H1 (cell line): ENCODE results near the gene TK2. TPM values are rescaled to one million over a fixed set of nuclear protein-coding genes. Genes with fewer than 3 reads are reported as not detected.

Experiments used
- CTCF ChIA-PET: fragments of 300-600 bp; sonication (Branson Sonifier 250); formaldehyde crosslinking; loops from one replicate; lab custom pipeline; 2021; ENCODE audit not compliant: partially characterized antibody; lab: Charles Lee
- POLR2A ChIA-PET: fragments of 300-600 bp; sonication (Branson Sonifier 250); formaldehyde crosslinking; loops from one replicate; lab custom pipeline; 2021; ENCODE audit warnings: inconsistent platforms; ENCODE audit not compliant: partially characterized antibody; lab: Charles Lee
- DNase-seq, 2 experiments: peaks; one replicate each; pipeline versions ENCODE4 v3.0.0 to v3.0.0-alpha.2; 2010 to 2022; ENCODE audit warnings: low spot score in 2 of 2, low read depth in 1 of 2, mixed read lengths in 1 of 2
- FAIRE-seq: peaks from 2 replicates; lab custom pipeline; 2011; peaks lifted over from hg19 to GRCh38; lab: Jason Lieb, UNC
- H2AFZ ChIP-seq: 2 replicates; pipeline ENCODE4 v1.8.1; 2012; ENCODE audit warnings: low read length, inconsistent platforms
- H2AK5ac ChIP-seq: 2 replicates; pipeline ENCODE4 v1.6.1; 2013; ENCODE audit warnings: low read depth, low read length
- H2BK120ac ChIP-seq: replicated peaks from 2 replicates; pipeline ENCODE3; 2013; ENCODE audit warnings: low read depth, low read length, inconsistent platforms
- H2BK12ac ChIP-seq: 2 replicates; pipeline ENCODE4 v1.6.1; 2013; ENCODE audit warnings: low read depth, low read length
- H2BK15ac ChIP-seq: 2 replicates; pipeline ENCODE4 v1.6.1; 2013; ENCODE audit warnings: low read length
- H2BK20ac ChIP-seq: 2 replicates; pipeline ENCODE4 v1.6.1; 2013; ENCODE audit warnings: low read length
- H2BK5ac ChIP-seq: 2 replicates; pipeline ENCODE4 v1.6.1; 2013; ENCODE audit warnings: low read depth, low read length
- H3K14ac ChIP-seq: 2 replicates; pipeline ENCODE4 v1.6.1; 2013; ENCODE audit warnings: inconsistent platforms; ENCODE audit not compliant: insufficient read length
- H3K18ac ChIP-seq: 2 replicates; pipeline ENCODE4 v1.6.1; 2013; ENCODE audit warnings: low read length; ENCODE audit errors: extremely low read depth
- H3K23ac ChIP-seq: 2 replicates; pipeline ENCODE4 v1.6.1; 2013; ENCODE audit warnings: inconsistent platforms; ENCODE audit not compliant: insufficient read length
- H3K23me2 ChIP-seq: 2 replicates; pipeline ENCODE4 v1.6.1; 2013; ENCODE audit warnings: low read depth, low read length
- H3K27ac ChIP-seq: 2 replicates; pipeline ENCODE4 v1.6.1; 2011; ENCODE audit warnings: low read depth, low read length, inconsistent platforms
- H3K27me3 ChIP-seq, 4 experiments: replicated peaks in 1 of 4; 1 replicate in 1 of 4; 2 replicates in 3 of 4; pipeline versions ENCODE4 v1.6.1 to v1.8.1; 2011 to 2013; ENCODE audit warnings: low read length in 3 of 4, mild to moderate bottlenecking in 3 of 4, inconsistent platforms in 2 of 4, mixed read lengths in 2 of 4, moderate library complexity in 1 of 4; ENCODE audit not compliant: control insufficient read depth in 3 of 4, insufficient read depth in 3 of 4; ENCODE audit errors: extremely low read depth in 1 of 4
- H3K36me3 ChIP-seq, 4 experiments: 2 replicates each; pipeline versions ENCODE4 v1.6.1 to v1.8.1; 2011 to 2013; ENCODE audit warnings: mild to moderate bottlenecking in 4 of 4, low read length in 3 of 4, moderate library complexity in 2 of 4, control low read depth in 1 of 4, inconsistent platforms in 1 of 4; ENCODE audit not compliant: insufficient read depth in 4 of 4, control insufficient read depth in 2 of 4
- H3K4ac ChIP-seq: replicated peaks from 2 replicates; pipeline ENCODE3; 2013; ENCODE audit warnings: low read length, low read depth, mixed read lengths, inconsistent platforms; ENCODE audit not compliant: insufficient read length
- H3K4me1 ChIP-seq, 4 experiments: replicated peaks in 1 of 4; 1 replicate in 1 of 4; 2 replicates in 3 of 4; pipeline versions ENCODE4 v1.6.1 to v1.8.1; 2011 to 2013; ENCODE audit warnings: low read length in 3 of 4, inconsistent platforms in 2 of 4, mixed read lengths in 1 of 4; ENCODE audit not compliant: insufficient read depth in 4 of 4, control insufficient read depth in 3 of 4
- H3K4me2 ChIP-seq, 2 experiments: 2 replicates each; pipeline versions ENCODE4 v1.6.1 to v1.8.1; 2011 to 2013; ENCODE audit warnings: low read depth in 2 of 2, low read length in 2 of 2, control low read depth in 1 of 2, inconsistent platforms in 1 of 2, mild to moderate bottlenecking in 1 of 2; ENCODE audit not compliant: insufficient read depth in 1 of 2
- H3K4me3 ChIP-seq, 4 experiments: fragments of 200-600, 300-600 bp in 1 of 4; sonication (generic), shearing (Covaris generic), sonication (Bioruptor Twin) in 1 of 4; 2 replicates each; pipeline versions ENCODE4 v1.5.1 to v1.8.1; 2011 to 2016; ENCODE audit warnings: low read length in 4 of 4, low read depth in 3 of 4, control low read depth in 2 of 4, inconsistent platforms in 2 of 4, mild to moderate bottlenecking in 2 of 4, mixed read lengths in 1 of 4, moderate library complexity in 1 of 4; ENCODE audit not compliant: insufficient read depth in 2 of 4; ENCODE audit errors: extremely low read depth in 1 of 4
- H3K56ac ChIP-seq: replicated peaks from 2 replicates; pipeline ENCODE3; 2013; ENCODE audit warnings: low read depth, mild to moderate bottlenecking, mixed read lengths, low read length, inconsistent platforms; ENCODE audit not compliant: insufficient read length
- H3K79me1 ChIP-seq: 2 replicates; pipeline ENCODE4 v1.6.1; 2013; ENCODE audit warnings: low read depth, low read length, control low read depth
- H3K79me2 ChIP-seq, 2 experiments: 2 replicates each; pipeline versions ENCODE4 v1.6.1 to v1.8.1; 2012 to 2013; ENCODE audit warnings: low read length in 2 of 2, mild to moderate bottlenecking in 2 of 2, inconsistent platforms in 1 of 2; ENCODE audit not compliant: insufficient read depth in 2 of 2, control insufficient read depth in 1 of 2
- H3K9ac ChIP-seq, 4 experiments: replicated peaks in 1 of 4; 1 replicate in 1 of 4; 2 replicates in 3 of 4; pipeline versions ENCODE4 v1.6.1 to v1.8.1; 2011 to 2013; ENCODE audit warnings: low read depth in 3 of 4, low read length in 3 of 4, control low read depth in 2 of 4, mild to moderate bottlenecking in 2 of 4, moderate library complexity in 2 of 4, inconsistent platforms in 1 of 4; ENCODE audit errors: extremely low read depth in 1 of 4
- H3K9me3 ChIP-seq, 2 experiments: 2 replicates each; pipeline versions ENCODE4 v1.6.1 to v1.8.1; 2012 to 2013; ENCODE audit warnings: mild to moderate bottlenecking in 2 of 2, moderate library complexity in 2 of 2, control low read depth in 1 of 2, inconsistent platforms in 1 of 2, low read depth in 1 of 2, low read length in 1 of 2, mixed read lengths in 1 of 2; ENCODE audit not compliant: insufficient read depth in 2 of 2
- H4K20me1 ChIP-seq, 2 experiments: replicated peaks in 1 of 2; 2 replicates each; pipeline versions ENCODE3 to v1.8.1; 2011 to 2013; ENCODE audit warnings: inconsistent platforms in 2 of 2, low read length in 2 of 2, mild to moderate bottlenecking in 1 of 2; ENCODE audit not compliant: insufficient read depth in 2 of 2, control insufficient read depth in 1 of 2
- H4K5ac ChIP-seq: 2 replicates; pipeline ENCODE4 v1.6.1; 2013; ENCODE audit warnings: low read length, low read depth, mixed read lengths, inconsistent platforms; ENCODE audit not compliant: insufficient read length
- H4K8ac ChIP-seq: 2 replicates; pipeline ENCODE4 v1.8.0; 2013; ENCODE audit warnings: mild to moderate bottlenecking, moderate library complexity, low read length, inconsistent platforms; ENCODE audit not compliant: insufficient read depth; ENCODE audit errors: extremely low read depth
- H4K91ac ChIP-seq: replicated peaks from 2 replicates; pipeline ENCODE3; 2013; ENCODE audit warnings: low read length, mixed read lengths, inconsistent platforms; ENCODE audit not compliant: insufficient read length
- CBX8 ChIP-seq: fragments of 300-800, 300-1000 bp; sonication (generic); IDR thresholded peaks from 2 replicates; pipeline ENCODE4 v1.7.1; 2016; ENCODE audit warnings: low read depth, low read length, borderline replicate concordance
- CTBP2 ChIP-seq: IDR thresholded peaks from 2 replicates; pipeline ENCODE4 v1.7.0; 2011; ENCODE audit warnings: borderline replicate concordance, mild to moderate bottlenecking, moderate library complexity, mixed read lengths, low read length; ENCODE audit not compliant: insufficient read depth, insufficient read length
- E2F6 ChIP-seq: IDR thresholded peaks from 2 replicates; pipeline ENCODE4 v1.6.1; 2012; ENCODE audit warnings: inconsistent platforms
- GABPA ChIP-seq: IDR thresholded peaks from 2 replicates; pipeline ENCODE4 v1.6.1; 2011; ENCODE audit warnings: mild to moderate bottlenecking, low read length, moderate library complexity, borderline replicate concordance; ENCODE audit not compliant: insufficient read depth
- POU5F1 ChIP-seq: IDR thresholded peaks from 2 replicates; pipeline ENCODE4 v1.6.1; 2011; ENCODE audit warnings: low read depth, mild to moderate bottlenecking, low read length, moderate library complexity
- SP2 ChIP-seq: IDR thresholded peaks from 2 replicates; pipeline ENCODE4 v1.6.1; 2012; ENCODE audit warnings: mild to moderate bottlenecking, low read length, inconsistent platforms
- TBP ChIP-seq: IDR thresholded peaks from 2 replicates; pipeline ENCODE4 v1.6.1; 2011; ENCODE audit warnings: low read depth, low read length, improper control_type of control experiment
- WGBS, 2 experiments: shearing (Covaris generic) in 1 of 2; methylation state at CpG; one replicate each; pipeline versions ENCODE4 v1.1.6 to v1.1.7; 2013 to 2015; ENCODE audit warnings: low lambda C conversion rate in 2 of 2, mixed read lengths in 2 of 2, inconsistent platforms in 1 of 2, low coverage in 1 of 2, missing lambda C conversion rate in 1 of 2; ENCODE audit not compliant: insufficient replicate concordance in 2 of 2, insufficient coverage in 1 of 2, insufficient read length in 1 of 2; ENCODE audit errors: extremely low coverage in 1 of 2, missing lambda C conversion rate in 1 of 2; 5-methylcytosine and 5-hydroxymethylcytosine counted together
- polyA plus RNA-seq, 7 experiments: library from polyadenylated mRNA; depleted of rRNA in 3 of 7; stranded (reverse) in 5 of 7; unstranded in 2 of 7; fragments of >200 nt in 5 of 7; fragments of 200-250 nt in 2 of 7; gene quantifications; 1 replicate in 5 of 7; 2 replicates in 1 of 7; 4 replicates in 1 of 7; pipeline versions ENCODE4 v1.2.1 to v1.2.3, GENCODE V29; 2011 to 2013; ENCODE audit warnings: missing spikeins in 2 of 7, mixed read lengths in 2 of 7
- total RNA-seq: library from RNA; stranded (reverse); fragmentation: NEBNext Ultra II Directional; extraction: Animal tissue kit (Norgen Biotek cat#: 25700); gene quantifications from 2 replicates; pipeline ENCODE4 v1.2.1, GENCODE V29; 2021

The TK2 gene
- total and polyA plus RNA-seq, 2 of the 8 experiments (the other 6 are each of a cell fraction or from before 2014, with no cell fraction given), result 2.7 to 3.6 TPM

GRCh38 chr16:66569131-66569530, 19.2 kb upstream of the TK2 start:
- no peak overlapping the region for H2BK12ac ChIP-seq
- no peak overlapping the region for H4K8ac ChIP-seq
- no peaks in the 10 kb centered on the region for H3K9me3 ChIP-seq
- H2BK20ac ChIP-seq, result no peak overlapping the region
- no peak overlapping the region for H4K91ac ChIP-seq
- no peak overlapping the region for H3K56ac ChIP-seq
- no peaks in the 10 kb centered on the region for H3K79me2 ChIP-seq
- H3K18ac ChIP-seq, result no peak overlapping the region
- H3K4me3 ChIP-seq, result no peak overlapping the region
- H2AFZ ChIP-seq, result no peak overlapping the region
- no peaks in the 10 kb centered on the region for H3K4me1 ChIP-seq
- ChIA-PET POLR2A (interaction anchor here (1.4 to 2.3 kb wide), 2 partner anchors 10 to 17 kb away, joined by 3 to 7 read pairs; partner anchors contain the start of gene CMTM2), CTCF (interaction anchor here (1.4 to 6.8 kb wide), 2 partner anchors 21 to 162 kb away, joined by 3 to 30 read pairs; no protein-coding TSS in a partner anchor)
- FAIRE-seq, result no peak
- 92% methylated on average over 1 of the region's 1 CpG; no CpG with 5 or more reads in 1 of the 2 experiments for WGBS, 2 experiments
- no peak overlapping the region for H4K5ac ChIP-seq
- no peak overlapping the region for H3K9ac ChIP-seq
- H2AK5ac ChIP-seq, result no peak overlapping the region
- H3K79me1 ChIP-seq, result no peaks in the 10 kb centered on the region
- no peak overlapping the region for H2BK5ac ChIP-seq
- H3K23ac ChIP-seq, result no peak overlapping the region
- H3K4me2 ChIP-seq, result no peak overlapping the region
- DNase-seq, result no peak
- peaks cover 0 to 2% of the 10 kb centered on the region in 2 experiments for H4K20me1 ChIP-seq
- H2BK15ac ChIP-seq, result no peak overlapping the region
- no peak overlapping the region for H3K4ac ChIP-seq
- no peak overlapping the region for H2BK120ac ChIP-seq
- H3K27ac ChIP-seq, result no peak overlapping the region
- no peaks in the 10 kb centered on the region for H3K23me2 ChIP-seq
- peaks cover 0 to 5% (median 0%) of the 10 kb centered on the region in 4 experiments; a peak in 2 of 8 replicates for H3K36me3 ChIP-seq
- H3K14ac ChIP-seq, result no peak overlapping the region
- H3K27me3 ChIP-seq, result no peaks in the 10 kb centered on the region
- TF ChIP-seq CBX8 (no peak), TBP (no peak), E2F6 (no peak), POU5F1 (no peak), CTBP2 (no peak), SP2 (no peak), GABPA (no peak)
